NCI-H524 treated with DMSO at 0.1 percent for 48 hours (cell line): ENCODE data around the gene GSTP1.
"Not testable (repeated sequence)": the region's sequence is repeated elsewhere in the genome, so short reads cannot be mapped to it uniquely, and the experiment has no call there.

Experiments
- DNase-seq: peaks from one replicate; lab custom pipeline; 2025; lab: John Stamatoyannopoulos, UW

Gene GSTP1

DNA sequence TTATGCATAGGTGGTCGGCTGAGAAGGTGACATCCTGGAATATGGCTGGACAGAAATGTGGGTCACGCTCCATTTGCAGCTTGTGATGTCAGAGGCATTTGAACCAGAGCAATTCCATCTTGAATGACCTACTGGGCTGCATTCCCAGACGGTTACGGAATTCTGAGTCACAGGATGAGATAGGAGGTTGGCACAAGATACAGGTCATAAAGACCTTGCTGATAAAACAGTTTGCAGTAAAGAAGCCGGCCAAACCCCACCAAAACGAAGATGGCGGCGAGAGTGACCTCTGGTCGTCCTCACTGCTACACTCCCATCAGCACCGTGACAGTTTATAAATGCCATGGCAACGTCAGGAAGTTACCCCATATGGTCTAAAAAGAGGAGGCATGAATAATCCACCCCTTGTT lies 19.9 kb upstream of the GSTP1 start:
- DNase-seq = not testable (repeated sequence)

DNA sequence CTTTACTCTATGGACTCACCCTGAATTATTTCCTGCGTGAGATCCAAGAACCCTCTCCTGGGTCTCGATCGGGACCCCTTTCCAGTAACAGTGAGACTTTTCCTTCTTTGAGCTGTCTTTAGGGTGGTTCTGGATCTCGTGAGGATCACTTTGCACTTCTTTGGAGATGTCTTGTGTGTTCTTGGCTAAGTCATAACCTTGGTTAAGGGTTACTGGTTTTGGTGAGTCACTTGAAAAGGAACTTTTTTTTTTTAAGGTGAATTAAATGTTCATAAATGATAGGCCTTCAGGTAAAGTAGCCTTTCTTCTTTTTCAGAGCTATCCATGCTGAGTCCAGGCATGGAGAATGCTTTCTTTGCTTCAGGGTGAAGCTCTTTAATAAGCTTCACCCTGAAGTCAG lies 19.4 kb upstream of the GSTP1 start:
- DNase-seq = no peak

- DNase-seq = no peak
These were observed 12.2 kb upstream of the GSTP1 start for GRCh38 chr11:67571443-67571842.

- DNase-seq = no peak
These were observed 11.3 kb upstream of the GSTP1 start for GRCh38 chr11:67572305-67572704.

- DNase-seq = peak; percentile 9
These were observed 10.7 kb upstream of the GSTP1 start for GRCh38 chr11:67572747-67573419.

DNA sequence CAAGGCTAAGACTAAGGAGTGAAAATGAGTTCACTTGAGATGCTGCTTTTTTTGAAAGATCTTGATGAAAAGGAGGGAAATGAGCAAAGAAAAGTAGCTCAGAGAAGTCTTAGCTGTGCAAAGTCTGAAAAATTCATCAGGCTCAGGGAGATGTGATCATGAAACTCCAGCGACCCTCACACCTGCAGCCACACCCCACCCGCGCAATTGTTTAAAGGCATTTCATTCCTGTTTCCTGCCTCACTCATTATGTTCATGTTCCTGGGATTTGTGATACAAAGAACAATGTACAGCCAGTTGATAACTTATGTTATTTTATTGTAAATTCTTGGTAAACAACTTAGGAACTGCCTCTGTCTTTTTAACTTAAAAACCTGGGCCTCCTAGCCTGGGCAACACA lies 8.7 kb upstream of the GSTP1 start:
- DNase-seq = no peak

DNA sequence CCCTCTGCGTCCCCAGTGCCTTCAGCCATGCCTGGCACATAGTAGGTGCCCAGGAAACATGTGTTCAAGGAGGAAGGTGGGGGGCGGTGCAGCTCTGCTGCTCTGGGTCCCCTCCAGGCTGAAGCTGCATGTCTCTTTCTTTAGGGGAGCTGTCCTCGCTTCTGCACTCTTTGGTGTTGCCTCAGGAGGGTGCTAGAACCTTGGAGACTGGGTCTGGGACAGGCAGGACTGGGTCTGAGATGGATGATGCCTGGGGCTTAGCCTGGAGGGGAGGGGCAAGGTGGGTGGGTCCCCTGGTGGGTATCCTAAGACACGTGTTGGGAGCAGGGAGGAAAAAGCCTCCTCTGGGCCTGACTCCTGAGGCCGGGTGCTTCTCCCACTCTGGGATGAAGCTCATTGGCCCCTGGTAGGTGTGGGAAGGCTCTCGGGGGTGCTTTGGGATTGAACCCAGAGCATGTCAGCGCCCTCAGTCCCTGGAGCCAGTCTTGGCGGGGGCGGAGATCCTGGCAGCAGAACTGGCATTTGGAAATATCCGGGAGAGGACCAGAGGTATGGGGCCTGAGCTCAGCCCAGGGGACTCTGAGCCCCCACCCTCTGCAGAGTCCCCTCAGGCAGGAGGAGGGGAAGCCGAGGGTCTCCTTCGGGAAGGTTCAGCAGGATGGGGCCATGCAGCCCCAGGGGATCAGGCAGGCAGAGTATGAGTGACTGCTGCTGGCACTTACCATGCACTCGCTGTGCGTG lies 6.7 kb upstream of the GSTP1 start:
- DNase-seq = no peak

DNA sequence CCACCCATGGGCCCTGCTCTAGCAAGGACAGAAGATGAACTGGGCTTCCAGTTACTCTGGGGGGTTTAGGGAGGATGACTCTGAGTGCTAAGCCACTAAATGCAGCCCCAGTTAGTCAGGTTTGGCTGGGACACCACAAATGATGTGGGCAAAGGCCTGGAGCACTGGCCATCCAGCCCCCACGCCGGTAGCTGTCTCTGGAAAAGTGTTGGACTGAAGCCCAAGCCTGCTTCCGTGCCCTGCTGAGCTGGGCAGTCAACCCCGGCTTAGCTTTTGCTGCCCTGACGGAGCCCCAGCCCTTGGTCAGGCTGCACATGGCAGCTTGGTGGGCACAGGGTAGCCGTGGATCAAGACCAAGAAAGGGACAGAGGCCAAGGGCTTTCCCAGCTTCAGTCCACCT lies 5.7 kb upstream of the GSTP1 start:
- no peak for DNase-seq

DNA sequence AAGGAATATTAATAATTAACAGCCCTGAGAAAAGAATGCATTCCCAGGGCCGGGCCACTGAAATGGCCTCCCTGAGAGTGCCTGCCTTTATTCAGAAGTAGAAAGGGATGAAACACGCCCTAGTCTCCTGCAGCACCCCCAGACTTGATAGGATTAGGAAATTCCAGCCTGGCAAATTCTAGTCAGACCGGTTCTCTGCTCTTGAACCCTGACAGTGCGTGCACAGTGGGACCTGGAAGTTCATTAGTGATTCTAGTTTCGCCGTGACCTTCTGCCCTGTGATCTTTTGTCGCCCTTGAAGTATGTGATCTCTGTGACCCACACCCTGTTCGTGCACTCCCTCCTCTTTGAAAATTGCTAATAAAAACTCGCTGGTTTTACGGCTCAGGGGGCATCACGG lies 2.1 kb upstream of the GSTP1 start:
- no peak for DNase-seq

- DNase-seq = no peak
These were observed 1.6 kb upstream of the GSTP1 start for GRCh38 chr11:67582011-67582410.

DNA sequence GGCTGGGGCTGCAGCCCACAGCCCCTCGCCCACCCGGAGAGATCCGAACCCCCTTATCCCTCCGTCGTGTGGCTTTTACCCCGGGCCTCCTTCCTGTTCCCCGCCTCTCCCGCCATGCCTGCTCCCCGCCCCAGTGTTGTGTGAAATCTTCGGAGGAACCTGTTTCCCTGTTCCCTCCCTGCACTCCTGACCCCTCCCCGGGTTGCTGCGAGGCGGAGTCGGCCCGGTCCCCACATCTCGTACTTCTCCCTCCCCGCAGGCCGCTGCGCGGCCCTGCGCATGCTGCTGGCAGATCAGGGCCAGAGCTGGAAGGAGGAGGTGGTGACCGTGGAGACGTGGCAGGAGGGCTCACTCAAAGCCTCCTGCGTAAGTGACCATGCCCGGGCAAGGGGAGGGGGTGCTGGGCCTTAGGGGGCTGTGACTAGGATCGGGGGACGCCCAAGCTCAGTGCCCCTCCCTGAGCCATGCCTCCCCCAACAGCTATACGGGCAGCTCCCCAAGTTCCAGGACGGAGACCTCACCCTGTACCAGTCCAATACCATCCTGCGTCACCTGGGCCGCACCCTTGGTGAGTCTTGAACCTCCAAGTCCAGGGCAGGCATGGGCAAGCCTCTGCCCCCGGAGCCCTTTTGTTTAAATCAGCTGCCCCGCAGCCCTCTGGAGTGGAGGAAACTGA lies 731 bp downstream of the GSTP1 start:
- DNase-seq = no peak

DNA sequence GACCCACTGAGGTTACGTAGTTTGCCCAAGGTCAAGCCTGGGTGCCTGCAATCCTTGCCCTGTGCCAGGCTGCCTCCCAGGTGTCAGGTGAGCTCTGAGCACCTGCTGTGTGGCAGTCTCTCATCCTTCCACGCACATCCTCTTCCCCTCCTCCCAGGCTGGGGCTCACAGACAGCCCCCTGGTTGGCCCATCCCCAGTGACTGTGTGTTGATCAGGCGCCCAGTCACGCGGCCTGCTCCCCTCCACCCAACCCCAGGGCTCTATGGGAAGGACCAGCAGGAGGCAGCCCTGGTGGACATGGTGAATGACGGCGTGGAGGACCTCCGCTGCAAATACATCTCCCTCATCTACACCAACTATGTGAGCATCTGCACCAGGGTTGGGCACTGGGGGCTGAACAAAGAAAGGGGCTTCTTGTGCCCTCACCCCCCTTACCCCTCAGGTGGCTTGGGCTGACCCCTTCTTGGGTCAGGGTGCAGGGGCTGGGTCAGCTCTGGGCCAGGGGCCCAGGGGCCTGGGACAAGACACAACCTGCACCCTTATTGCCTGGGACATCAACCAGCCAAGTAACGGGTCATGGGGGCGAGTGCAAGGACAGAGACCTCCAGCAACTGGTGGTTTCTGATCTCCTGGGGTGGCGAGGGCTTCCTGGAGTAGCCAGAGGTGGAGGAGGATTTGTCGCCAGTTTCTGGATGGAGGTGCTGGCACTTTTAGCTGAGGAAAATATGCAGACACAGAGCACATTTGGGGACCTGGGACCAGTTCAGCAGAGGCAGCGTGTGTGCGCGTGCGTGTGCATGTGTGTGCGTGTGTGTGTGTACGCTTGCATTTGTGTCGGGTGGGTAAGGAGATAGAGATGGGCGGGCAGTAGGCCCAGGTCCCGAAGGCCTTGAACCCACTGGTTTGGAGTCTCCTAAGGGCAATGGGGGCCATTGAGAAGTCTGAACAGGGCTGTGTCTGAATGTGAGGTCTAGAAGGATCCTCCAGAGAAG lies 1.6 kb downstream of the GSTP1 start:
- DNase-seq = no peak

DNA sequence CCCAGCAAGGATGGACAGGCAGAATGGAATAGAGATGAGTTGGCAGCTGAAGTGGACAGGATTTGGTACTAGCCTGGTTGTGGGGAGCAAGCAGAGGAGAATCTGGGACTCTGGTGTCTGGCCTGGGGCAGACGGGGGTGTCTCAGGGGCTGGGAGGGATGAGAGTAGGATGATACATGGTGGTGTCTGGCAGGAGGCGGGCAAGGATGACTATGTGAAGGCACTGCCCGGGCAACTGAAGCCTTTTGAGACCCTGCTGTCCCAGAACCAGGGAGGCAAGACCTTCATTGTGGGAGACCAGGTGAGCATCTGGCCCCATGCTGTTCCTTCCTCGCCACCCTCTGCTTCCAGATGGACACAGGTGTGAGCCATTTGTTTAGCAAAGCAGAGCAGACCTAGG lies 2.3 kb downstream of the GSTP1 start:
- no peak for DNase-seq

DNA sequence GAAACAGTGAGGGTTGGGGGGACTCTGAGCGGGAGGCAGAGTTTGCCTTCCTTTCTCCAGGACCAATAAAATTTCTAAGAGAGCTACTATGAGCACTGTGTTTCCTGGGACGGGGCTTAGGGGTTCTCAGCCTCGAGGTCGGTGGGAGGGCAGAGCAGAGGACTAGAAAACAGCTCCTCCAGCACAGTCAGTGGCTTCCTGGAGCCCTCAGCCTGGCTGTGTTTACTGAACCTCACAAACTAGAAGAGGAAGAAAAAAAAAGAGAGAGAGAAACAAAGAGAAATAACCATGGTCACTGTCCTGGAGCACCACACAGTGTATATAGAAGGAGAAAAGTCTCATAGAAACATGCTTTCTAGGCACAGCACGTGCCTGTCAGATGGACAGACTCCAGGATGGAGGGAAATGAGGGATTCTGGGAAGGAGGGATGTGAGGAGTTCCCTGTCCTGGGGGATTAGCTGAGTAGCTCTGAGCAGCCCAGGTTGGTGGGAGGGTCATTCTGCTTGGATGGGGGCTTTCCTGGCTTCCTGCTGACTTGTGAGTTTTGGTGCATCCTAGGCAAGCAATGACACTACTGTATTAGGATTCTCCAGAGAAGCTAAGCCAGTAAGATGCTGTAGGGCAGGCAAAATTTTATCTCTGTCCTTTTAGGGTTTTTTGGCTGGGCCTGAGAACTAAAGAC lies 3.1 kb downstream of the GSTP1 start:
- DNase-seq = no peak

GRCh38 chr11:67588136-67588503 lies 4.5 kb downstream of the GSTP1 start:
- no peak for DNase-seq

- not testable (repeated sequence) for DNase-seq
These were observed 5.3 kb downstream of the GSTP1 start for GRCh38 chr11:67588899-67589415.

DNA sequence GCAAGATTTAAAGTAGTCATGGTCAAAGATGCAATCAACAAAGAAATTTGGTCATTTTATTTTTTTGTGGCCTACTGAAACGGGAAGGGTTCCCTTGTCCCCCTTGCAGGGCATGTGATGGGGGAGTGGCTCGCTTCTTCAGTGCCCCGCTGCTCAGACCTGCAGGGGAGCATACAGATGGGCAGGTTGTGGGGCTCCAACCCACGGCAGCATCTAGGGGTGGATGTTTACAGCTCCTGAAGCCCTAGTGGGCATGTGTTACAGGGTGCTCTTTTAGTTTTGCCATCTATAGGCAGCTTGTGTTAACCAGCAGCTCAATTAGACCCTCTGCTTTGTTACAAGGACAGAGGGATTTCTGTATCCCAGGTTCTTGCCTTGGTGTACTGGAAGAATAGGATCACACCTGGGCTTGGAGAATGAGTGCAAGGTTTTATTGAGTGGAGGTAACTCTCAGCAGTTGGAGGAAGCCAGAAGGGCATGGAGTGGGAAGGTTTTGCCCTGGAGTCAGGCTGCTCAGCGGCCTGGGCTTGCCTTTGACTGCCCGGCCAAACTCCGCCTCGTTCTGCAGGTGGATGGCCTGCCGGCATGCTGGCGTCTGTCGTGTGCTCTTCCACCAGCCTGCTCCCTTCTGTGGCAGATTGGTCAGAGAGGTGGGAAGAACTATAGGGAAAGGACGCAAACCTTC lies 9.4 kb downstream of the GSTP1 start:
- DNase-seq = no peak

DNA sequence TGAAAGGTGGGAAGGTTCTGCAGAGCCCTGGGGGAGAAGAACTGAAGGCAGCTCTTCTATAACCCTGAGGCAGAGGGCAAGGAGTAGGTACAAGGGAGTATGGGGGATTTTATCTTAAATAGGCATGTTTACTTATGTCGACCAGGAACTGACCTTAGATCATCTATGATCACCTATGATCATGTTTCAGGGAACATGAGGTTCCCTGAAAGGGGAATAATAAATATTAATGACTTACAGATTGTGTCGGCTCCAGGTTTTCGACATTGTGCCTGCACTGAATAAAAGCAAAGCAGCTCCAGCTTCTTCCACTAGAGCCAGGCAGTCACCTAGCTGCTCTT lies 9.9 kb downstream of the GSTP1 start:
- DNase-seq = no peak

GRCh38 chr11:67594480-67594879 lies 10.9 kb downstream of the GSTP1 start:
- no peak for DNase-seq

- DNase-seq = no peak
These were observed 13.2 kb downstream of the GSTP1 start for GRCh38 chr11:67596753-67597300.
